Fibroblast of mammary gland (primary cell): ENCODE measurements around the gene PTGFRN.

ENCODE experiments used
- DNase-seq: peaks from one replicate; pipeline ENCODE4 v3.0.0-alpha.2; 2010; ENCODE audit warnings: low read depth
- H3K4me3 ChIP-seq: 2 replicates; pipeline ENCODE4 v1.5.1; 2011; ENCODE audit warnings: low read depth, mild to moderate bottlenecking, low read length, moderate library complexity; ENCODE audit not compliant: control insufficient read depth
- TF ChIP-seq, protein P1 (sequence below): conservative IDR thresholded peaks from 2 replicates; pipeline ENCODE4 v1.5.1; 2011; ENCODE audit warnings: low read depth, low read length, inconsistent platforms; ENCODE audit not compliant: control insufficient read depth, insufficient read depth

The PTGFRN gene

DNA sequence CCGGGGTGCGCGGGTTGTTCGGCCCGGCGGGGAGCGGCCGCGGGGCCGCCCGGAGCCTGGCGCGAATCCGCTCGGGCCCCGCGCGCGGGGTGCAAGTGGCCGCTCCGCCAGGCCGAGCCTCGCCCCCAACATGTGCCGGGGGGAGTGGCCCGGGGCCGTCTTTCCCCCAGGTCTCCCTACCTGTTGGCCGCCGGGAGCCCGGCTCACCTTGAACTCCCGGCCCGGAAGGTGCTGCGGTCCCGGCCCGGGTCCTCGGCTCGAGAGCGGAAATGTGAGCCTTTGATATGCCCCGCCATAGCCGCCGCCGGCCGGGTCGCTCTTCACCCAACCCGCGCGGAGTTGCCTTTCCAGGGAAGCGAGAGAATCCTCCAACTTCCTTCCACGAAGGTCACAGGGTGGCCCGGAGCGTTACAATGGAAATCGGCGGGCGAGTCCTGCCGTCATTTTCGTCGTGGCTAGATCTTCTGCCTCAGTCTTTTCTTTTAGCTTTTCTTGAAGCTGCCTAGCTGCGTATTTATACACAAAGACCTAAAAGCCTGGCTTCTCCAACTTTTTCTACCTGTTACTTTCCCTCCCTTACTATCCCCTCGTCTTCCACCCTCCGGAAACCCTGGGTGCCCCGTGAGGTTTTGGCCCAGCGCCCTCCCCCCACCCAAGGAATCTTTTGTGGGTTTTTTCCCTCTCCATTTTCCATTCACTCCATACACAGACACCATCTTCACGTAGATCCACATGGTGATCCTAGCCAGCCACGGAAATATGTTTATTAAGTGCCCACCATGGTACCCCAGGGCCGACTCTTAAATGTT is 867 bp downstream of the PTGFRN start:
- peak overlapping the region; percentile 47 for H3K4me3 ChIP-seq
- TF ChIP-seq, protein P1, sequence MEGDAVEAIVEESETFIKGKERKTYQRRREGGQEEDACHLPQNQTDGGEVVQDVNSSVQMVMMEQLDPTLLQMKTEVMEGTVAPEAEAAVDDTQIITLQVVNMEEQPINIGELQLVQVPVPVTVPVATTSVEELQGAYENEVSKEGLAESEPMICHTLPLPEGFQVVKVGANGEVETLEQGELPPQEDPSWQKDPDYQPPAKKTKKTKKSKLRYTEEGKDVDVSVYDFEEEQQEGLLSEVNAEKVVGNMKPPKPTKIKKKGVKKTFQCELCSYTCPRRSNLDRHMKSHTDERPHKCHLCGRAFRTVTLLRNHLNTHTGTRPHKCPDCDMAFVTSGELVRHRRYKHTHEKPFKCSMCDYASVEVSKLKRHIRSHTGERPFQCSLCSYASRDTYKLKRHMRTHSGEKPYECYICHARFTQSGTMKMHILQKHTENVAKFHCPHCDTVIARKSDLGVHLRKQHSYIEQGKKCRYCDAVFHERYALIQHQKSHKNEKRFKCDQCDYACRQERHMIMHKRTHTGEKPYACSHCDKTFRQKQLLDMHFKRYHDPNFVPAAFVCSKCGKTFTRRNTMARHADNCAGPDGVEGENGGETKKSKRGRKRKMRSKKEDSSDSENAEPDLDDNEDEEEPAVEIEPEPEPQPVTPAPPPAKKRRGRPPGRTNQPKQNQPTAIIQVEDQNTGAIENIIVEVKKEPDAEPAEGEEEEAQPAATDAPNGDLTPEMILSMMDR: no peak
- DNase-seq: no peak

DNA sequence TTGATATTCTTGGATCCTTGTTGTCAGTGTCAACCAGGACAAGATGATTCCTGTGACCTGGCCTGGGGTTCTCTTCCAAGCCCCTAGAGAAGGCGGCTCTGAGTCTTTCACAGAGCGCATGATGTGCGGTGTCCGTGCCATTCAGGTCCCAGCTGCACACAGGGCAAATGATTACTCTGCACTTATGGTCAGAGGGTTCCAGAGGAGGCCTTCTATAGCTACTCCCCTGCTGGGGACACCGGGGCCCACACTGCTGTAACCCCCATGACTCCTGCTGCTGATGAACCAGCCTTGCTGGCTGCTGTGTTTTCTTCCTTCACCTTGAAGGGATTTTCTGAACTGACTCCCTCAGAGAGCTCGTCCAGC is 1.5 kb downstream of the PTGFRN start:
- TF ChIP-seq, protein P1: no peak
- DNase-seq: no peak
- no peak overlapping the region for H3K4me3 ChIP-seq

DNA sequence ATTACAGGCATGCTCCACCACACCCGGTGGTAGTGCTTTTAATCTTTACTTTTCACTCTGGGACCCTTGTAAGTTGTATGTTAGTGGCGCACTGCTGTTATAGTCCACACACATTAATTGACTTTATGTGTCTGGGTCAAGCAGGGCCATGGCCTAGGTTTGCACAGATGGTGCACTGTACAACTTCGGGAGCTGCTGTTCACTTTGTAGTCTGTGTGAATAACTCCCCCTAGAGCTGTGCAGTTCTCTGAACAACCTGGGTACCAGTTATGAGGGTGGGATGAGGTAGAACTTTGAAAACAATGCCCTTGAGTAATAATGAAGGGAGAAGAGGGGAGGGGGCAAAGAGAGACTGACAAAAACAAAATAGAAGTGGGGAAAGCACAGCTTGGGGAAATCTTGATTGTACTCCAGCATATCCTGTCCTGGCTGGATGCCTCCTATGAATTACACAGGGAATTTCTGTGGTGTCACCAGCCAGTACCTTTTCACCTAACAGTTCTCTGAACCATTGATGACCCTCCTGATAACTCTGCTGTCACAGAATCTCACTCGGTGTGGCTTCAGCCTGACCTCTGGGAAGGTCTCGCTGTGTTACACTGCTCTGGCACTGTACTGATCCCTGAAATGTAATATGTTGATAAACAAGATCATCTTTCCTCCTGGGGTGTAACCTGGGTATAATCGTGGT is 2.2 kb downstream of the PTGFRN start:
- DNase-seq: no peak
- H3K4me3 ChIP-seq: no peak overlapping the region
- TF ChIP-seq, protein P1: no peak

DNA sequence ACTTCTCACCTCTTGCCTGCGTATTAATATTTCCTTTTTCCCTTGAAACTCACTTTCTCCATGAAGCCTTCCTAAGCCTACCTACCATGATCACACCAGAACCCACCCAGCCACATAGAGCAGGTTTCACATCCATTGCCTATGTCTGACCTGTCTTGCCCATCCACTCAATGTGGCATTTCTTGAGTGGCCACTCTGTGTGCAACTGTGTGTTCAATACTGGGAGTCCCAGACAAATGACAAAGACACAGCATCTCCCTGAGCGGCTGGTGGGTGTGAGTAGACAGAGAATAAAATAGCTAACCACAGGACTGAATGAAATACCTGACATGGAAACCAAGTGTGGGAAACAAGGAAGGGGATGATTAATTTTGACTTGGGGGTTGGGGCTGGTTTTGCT is 3.1 kb downstream of the PTGFRN start:
- no peak overlapping the region for H3K4me3 ChIP-seq
- TF ChIP-seq, protein P1: no peak
- DNase-seq: no peak

DNA sequence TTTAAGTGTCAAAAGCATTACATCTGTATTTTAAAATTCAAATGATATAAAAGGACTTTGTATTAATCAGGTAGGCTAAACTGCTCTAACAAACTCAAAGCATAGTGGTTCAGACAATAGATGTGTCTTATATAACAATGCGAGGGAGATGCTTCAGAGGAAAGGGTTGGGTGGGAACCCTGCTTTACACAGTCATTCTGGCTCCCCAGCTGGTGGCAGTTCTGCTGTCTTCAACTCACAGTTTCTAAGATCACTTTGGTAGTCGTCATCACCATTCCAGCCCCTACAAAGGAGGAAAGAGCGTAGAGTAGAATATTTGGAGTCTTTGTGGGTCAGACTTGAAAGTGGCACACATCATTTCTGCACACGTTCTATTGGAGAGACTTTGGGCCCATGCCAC is 4.2 kb downstream of the PTGFRN start:
- DNase-seq: no peak
- H3K4me3 ChIP-seq: no peak overlapping the region
- TF ChIP-seq, protein P1: no peak

DNA sequence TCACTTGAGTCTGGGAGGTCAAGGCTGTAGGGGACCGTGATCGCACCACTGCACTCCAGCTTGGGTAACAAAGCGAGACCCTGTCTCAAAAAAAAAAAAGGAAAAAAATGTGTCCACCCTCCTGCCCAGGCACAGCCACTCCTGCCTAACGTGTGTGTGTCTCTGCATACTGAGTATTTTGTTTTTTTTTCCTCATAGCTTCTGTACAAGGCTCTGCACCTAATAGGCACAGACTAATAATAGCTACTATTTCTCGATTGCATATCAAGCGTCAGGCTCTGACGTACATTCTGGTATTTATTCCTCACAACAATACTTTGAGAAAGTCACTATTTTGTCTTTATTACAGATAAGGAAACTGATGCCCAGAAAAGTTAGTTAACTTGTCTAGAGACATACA is 5.0 kb downstream of the PTGFRN start:
- no peak overlapping the region for H3K4me3 ChIP-seq
- TF ChIP-seq, protein P1: no peak
- DNase-seq: no peak
